Panc1 (cell line): ENCODE measurements around the gene TMEM92. TPM values are rescaled to one million over a fixed set of nuclear protein-coding genes. Genes with fewer than 3 reads are reported as not detected.

Source experiments
- ATAC-seq: fragments of 200-7000 bp; cut with Tn5 transposase; 2 replicates; pipeline ENCODE4 v1.9.1; 2020; ENCODE audit warnings: mild to moderate bottlenecking, moderate library complexity
- BruUV-seq: library from RNA; stranded (reverse); fragments of 400-500 nt; replicated peaks from 2 replicates; lab custom pipeline; 2021; lab: Mats Ljungman, UMichigan
- CTCF ChIA-PET: fragments of 300-600 bp; sonication (Branson Sonifier 250); formaldehyde crosslinking; loops from one replicate; lab custom pipeline; 2022; ENCODE audit warnings: antibody characterized with exemption; lab: Charles Lee
- POLR2A ChIA-PET: fragments of 300-600 bp; sonication (Branson Sonifier 250); formaldehyde crosslinking; loops from one replicate; lab custom pipeline; 2022; ENCODE audit warnings: antibody characterized with exemption; lab: Charles Lee
- DNase-seq: peaks from one replicate; pipeline ENCODE4 v3.0.0-alpha.2; 2010; ENCODE audit warnings: low read depth, low spot score
- H3K27ac ChIP-seq: 2 replicates; pipeline ENCODE4 v1.5.1; 2011; ENCODE audit warnings: mild to moderate bottlenecking, low read length, inconsistent platforms
- H3K27me3 ChIP-seq: fragments of 200-500 bp; sonication (Bioruptor generic); 2 replicates; pipeline ENCODE4 v1.6.0; 2014; ENCODE audit warnings: low read length, inconsistent platforms; ENCODE audit not compliant: control insufficient read depth, insufficient read depth
- H3K36me3 ChIP-seq: fragments of 200-500 bp; sonication (Bioruptor generic); 2 replicates; pipeline ENCODE4 v1.5.1; 2014; ENCODE audit warnings: inconsistent platforms, mild to moderate bottlenecking, low read length, moderate library complexity; ENCODE audit not compliant: control insufficient read depth, insufficient read depth
- H3K4me1 ChIP-seq: 2 replicates; pipeline ENCODE4 v1.5.1; 2011; ENCODE audit warnings: inconsistent platforms, mild to moderate bottlenecking, low read length, moderate library complexity; ENCODE audit not compliant: control insufficient read depth, insufficient read depth
- H3K4me3 ChIP-seq, 2 experiments: 2 replicates each; pipeline ENCODE4 v1.5.1; 2011 to 2012; ENCODE audit warnings: low read depth in 2 of 2, low read length in 2 of 2, mild to moderate bottlenecking in 2 of 2, inconsistent platforms in 1 of 2, moderate library complexity in 1 of 2
- H3K9me3 ChIP-seq: fragments of 200-500 bp; sonication (Bioruptor generic); 2 replicates; pipeline ENCODE4 v1.5.1; 2014; ENCODE audit warnings: low read depth, mild to moderate bottlenecking, inconsistent platforms, low read length, moderate library complexity; ENCODE audit not compliant: control insufficient read depth, insufficient read depth
- CTCF ChIP-seq: fragments of 450-650 bp; IDR thresholded peaks from 2 replicates; pipeline ENCODE4 v1.5.1; 2017; ENCODE audit warnings: mild to moderate bottlenecking
- POLR2AphosphoS5 ChIP-seq: IDR thresholded peaks from 2 replicates; pipeline ENCODE4 v1.6.1; 2012; ENCODE audit warnings: mild to moderate bottlenecking, low read depth, low read length, moderate library complexity
- REST ChIP-seq, 2 experiments: IDR thresholded peaks; 2 replicates each; pipeline ENCODE4 v1.6.1; 2011 to 2012; ENCODE audit warnings: low read depth in 2 of 2, control low read depth in 1 of 2, low read length in 1 of 2, mild to moderate bottlenecking in 1 of 2, moderate library complexity in 1 of 2; ENCODE audit not compliant: insufficient read depth in 1 of 2
- SIN3A ChIP-seq: IDR thresholded peaks from 2 replicates; pipeline ENCODE4 v1.6.1; 2012; ENCODE audit warnings: low read depth, mild to moderate bottlenecking, low read length, moderate library complexity, borderline replicate concordance; ENCODE audit not compliant: insufficient read depth
- TCF7L2 ChIP-seq: IDR thresholded peaks from 2 replicates; pipeline ENCODE4 v1.6.1; 2011; ENCODE audit warnings: mild to moderate bottlenecking, low read depth, low read length, inconsistent platforms
- in situ Hi-C: cut with HindIII; loops from 2 replicates; pipeline ENCODE4 v1.10.0; 2016; ENCODE audit warnings: low sequenced_read_pairs, low pct_unique_long_range_greater_than_20kb
- intact Hi-C: fragments of 100-400 bp; cut with micrococcal nuclease; formaldehyde crosslinking; loops from one replicate; pipeline ENCODE4 v1.10.0; 2022; ENCODE audit not compliant: unreplicated experiment
- total RNA-seq: library from RNA; stranded (reverse); gene quantifications from one replicate; pipeline ENCODE4 v1.2.1, GENCODE V29; 2021; ENCODE audit not compliant: unreplicated experiment

TMEM92 gene
- total RNA-seq, 1 experiment from 2014 or later: 0.54 TPM

GRCh38 chr17:50277357-50277754 is 3.1 kb downstream of the TMEM92 start:
- DNase-seq (no peak), ATAC-seq (no peak)
- in situ Hi-C loops (no loop called here), intact Hi-C loops (no loop called here)
- Histone ChIP-seq H3K9me3 (no peaks in the 10 kb centered on the region), H3K36me3 (no peaks in the 10 kb centered on the region), H3K4me1 (peaks cover 11% of the 10 kb centered on the region), H3K27ac (no peak overlapping the region), H3K27me3 (no peaks in the 10 kb centered on the region), H3K4me3 (no peak overlapping the region)
- POLR2A ChIA-PET: interaction anchor here (0.6 kb wide), 2 partner anchors 48 to 77 kb away, joined by 7 read pairs; no protein-coding TSS in a partner anchor
- TF ChIP-seq CTCF (no peak), SIN3A (no peak), TCF7L2 (no peak), POLR2AphosphoS5 (no peak), REST (IDR thresholded peaks at IDR 0.05; ENCODE audit: insufficient read depth in 1 of 2, low read depth in 2 of 2, low read length in 1 of 2) (no peak)
- BruUV-seq: no TSS peak
- CTCF ChIA-PET: interaction anchor here (0.6 kb wide), 1 partner anchor 126 kb away, joined by 4 read pairs; no protein-coding TSS in a partner anchor

GRCh38 chr17:50278526-50279180 is 4.4 kb downstream of the TMEM92 start:
- H3K4me1 ChIP-seq: peaks cover 7% of the 10 kb centered on the region
- BruUV-seq: no TSS peak
- POLR2A ChIA-PET: no interaction called here

More at GRCh38 chr17:50278526-50279180, 4.4 kb downstream of the TMEM92 start:
- no peaks in the 10 kb centered on the region for H3K36me3 ChIP-seq
- intact Hi-C loops: no loop called here
- H3K9me3 ChIP-seq: no peaks in the 10 kb centered on the region
- H3K4me3 ChIP-seq: no peak overlapping the region
- no peaks in the 10 kb centered on the region for H3K27me3 ChIP-seq
- in situ Hi-C loops: no loop called here
- ATAC-seq: no peak
- DNase-seq: no peak
- no peak for TF ChIP-seq REST (IDR thresholded peaks at IDR 0.05; ENCODE audit: insufficient read depth in 1 of 2, low read depth in 2 of 2, low read length in 1 of 2)
- TF ChIP-seq CTCF: no peak
- TF ChIP-seq POLR2AphosphoS5: no peak
- no peak for TF ChIP-seq SIN3A
- TF ChIP-seq TCF7L2: no peak
- no peak overlapping the region for H3K27ac ChIP-seq
- CTCF ChIA-PET: no interaction called here
